GM21528 (cell line): ENCODE data around the gene ACTR2.
"Not testable (repeated sequence)": the region's sequence is repeated elsewhere in the genome, so short reads cannot be mapped to it uniquely, and the experiment has no call there.

Experiments used
- ATAC-seq: cut with Tn5 transposase; IDR thresholded peaks from one replicate; pipeline ENCODE4 v1.9.1; 2021; ENCODE audit warnings: mild to moderate bottlenecking, moderate library complexity; ENCODE audit not compliant: unreplicated experiment, low FRiP score

Gene ACTR2

DNA sequence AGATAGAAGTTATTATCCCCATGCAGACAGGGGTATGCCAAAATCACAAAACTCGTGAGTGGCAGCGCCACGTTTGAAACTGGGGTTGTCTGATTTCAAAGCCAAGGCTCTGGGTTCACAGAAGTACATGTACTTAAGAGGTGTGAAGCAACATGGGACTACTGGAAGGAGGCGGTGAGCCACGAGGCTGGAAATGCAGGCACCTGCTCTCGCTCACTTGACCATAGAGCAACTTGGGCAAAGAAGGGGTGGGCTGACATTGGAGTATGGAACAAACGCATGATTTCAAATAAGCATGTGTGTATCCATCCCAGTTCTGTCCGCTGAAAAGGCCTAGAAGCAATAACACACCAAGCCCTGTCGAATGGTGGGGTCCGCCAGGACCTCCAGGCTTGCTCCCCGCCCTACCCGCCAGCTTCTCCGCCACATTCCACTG is 593 bp upstream of the ACTR2 start:
- ATAC-seq, result peak; percentile 24

DNA sequence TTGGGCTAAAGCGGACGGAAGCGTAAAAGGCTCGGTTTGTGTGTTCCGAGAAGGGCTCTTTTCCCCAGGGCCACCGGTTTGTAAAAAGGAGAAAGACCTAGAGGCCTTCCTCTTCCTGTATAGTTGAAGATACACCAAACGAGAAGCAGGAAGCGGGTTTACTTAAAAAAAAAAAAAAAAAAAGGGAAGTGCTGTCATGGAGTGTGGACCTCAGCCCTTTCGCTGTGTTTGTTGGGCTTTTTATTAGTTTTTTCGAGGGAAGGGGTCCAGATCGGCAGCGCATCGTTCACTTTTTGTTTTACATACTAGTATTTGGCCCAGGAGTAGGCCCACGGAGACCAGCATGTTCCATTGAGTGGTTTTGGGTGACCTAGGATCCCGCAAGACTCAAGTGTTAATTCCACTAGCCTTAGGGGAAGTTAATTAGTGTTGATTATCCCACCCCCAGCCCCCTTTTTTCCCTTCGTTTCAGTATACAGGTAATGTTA is 676 bp downstream of the ACTR2 start:
- ATAC-seq, result peak; percentile 41

DNA sequence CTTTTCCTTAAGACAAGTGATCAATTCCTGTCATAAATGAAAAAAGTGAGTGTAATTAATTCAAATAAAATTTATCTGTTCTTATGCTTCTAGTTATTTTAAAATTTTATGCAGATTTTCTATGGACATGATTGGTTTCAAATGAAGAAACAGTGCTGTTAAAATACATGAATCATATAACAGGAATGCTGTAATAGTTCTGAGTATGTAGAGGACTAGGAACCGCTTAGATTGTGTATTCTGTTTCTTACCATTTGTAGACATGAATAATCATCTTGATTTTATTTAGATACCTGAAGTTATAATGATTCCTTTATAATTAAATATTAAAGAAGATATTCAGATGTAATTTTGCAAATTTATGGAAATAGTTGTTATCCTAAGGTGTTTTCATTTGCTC is 3.5 kb downstream of the ACTR2 start:
- no peak for ATAC-seq

DNA sequence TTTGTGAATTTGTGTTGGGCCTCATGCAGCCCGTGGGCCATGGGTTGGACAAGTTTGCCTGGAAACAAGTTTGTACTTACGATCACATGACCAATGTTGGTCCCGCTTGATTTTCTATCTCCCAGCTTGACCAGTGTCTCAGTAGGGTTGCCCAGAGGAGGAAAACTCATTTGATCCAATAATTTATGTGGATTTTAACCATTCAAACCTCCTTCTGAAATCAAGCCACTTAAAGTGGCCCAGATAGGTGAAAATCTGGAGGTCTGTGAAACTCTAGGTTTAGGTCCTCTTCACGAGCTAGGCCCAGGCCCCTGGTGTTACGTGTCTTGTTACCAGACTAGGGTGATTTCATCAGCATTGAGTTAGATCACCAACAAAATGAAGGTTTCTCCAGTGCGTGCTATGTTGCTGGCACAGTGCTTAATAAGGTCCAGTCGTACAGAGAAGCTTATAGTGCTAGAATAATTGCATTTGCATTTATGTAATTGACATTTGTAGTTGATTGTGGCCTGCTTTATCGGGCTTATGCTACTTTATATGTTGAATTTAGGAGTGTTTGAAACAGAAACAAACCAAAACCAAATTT is 4.4 kb downstream of the ACTR2 start:
- no peak for ATAC-seq

GRCh38 chr2:65232636-65233035 is 5.0 kb downstream of the ACTR2 start:
- ATAC-seq, result no peak

DNA sequence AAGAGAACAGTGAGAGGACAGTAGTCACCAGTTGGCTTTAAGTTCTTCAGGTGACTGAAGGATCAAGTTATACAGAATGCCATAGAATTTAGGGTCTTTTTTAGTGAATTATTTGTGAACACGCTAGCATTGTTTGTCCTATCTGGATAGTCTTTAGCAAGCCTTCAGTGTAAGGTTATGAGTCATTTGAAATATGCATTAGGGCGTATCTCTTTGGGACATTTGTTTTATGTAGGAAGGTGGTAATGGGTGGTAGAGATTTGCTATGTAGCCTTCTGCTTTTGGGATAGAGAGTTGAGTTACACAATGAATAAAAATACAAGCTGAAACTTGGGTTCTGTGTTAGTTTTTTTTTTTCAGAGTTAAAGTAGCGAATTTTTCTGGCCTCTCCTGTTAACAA is 13.0 kb downstream of the ACTR2 start:
- ATAC-seq, result no peak

GRCh38 chr2:65244452-65244851 is 16.8 kb downstream of the ACTR2 start:
- ATAC-seq, result not testable (repeated sequence)

DNA sequence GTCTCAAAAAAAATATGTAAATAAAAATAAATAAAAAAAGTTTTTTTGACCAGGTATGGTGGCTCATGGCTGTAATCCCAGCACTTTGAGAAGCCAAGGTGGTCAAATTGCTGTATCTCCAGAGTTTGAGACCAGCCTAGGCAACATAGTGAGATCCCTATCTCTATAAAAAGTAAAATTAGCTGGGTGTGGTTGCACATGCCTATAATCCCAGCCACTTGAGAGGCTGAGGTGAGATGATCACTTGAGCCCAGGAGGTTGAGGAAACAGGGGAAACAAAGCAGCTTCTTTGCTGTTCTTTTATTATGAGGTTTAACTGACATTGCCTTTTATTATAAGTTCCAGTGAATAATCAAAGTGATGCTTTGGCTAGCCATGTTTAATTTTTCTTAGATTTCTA is 25.0 kb downstream of the ACTR2 start:
- no peak for ATAC-seq

- ATAC-seq, result no peak
Observed at GRCh38 chr2:65255356-65255755, 27.7 kb downstream of the ACTR2 start.

DNA sequence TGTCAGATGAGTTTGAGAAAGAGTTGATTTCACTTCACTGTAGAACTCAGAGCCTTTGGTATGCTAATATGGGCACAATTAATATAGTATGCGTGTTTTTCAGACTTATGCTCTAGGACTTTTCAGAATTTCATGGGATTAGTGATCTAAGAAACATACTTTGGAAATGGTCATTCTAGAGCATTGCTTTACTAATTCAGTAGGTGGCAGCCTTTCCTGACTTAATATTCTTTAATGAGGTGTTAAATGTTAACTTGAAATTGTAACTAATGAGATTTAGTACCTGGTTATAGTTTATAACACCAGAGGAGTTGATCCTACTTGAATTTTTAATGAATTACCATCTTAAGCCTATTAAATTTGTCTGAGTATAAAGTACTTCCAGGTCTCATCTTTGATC is 28.4 kb downstream of the ACTR2 start:
- no peak for ATAC-seq

DNA sequence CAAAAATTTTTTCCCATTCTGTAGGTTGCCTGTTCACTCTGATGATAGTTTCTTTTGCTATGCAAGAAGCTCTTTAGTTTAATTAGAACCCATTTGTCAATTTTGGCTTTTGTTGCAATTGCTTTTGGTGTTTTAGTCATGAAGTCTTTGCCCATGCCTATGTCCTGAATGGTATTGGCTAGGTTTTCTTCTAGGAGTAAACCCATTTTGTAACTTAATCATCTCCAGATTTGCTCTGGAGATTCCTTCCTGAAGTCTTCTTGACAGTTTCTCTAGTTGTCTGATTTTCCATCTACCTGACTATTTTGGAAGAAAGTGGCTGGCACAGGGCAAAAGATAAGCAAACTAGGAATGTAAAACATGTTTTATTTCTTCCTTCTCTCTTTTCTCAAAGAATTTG is 30.2 kb downstream of the ACTR2 start:
- ATAC-seq, result not testable (repeated sequence)

DNA sequence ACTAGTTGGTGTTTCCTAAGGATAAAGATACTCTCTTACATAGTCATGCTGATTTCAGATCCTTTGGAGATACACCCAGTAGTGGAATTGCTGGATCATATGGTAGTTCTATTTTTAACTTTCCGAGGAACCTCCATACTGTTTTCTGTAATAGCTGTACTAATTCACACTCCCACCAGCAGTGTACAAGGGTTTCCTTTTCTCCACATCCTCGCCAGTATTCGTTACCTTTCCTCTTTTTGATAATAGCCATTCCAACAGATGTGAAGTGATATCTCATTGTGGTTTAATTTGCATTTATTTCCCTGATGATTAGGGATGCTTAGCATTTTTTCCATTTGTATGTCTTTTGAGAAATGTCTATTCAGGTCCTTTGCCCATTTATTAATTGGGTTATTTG is 34.0 kb downstream of the ACTR2 start:
- ATAC-seq, result no peak

- no peak for ATAC-seq
Observed at GRCh38 chr2:65263262-65263661, 35.6 kb downstream of the ACTR2 start.

GRCh38 chr2:65263986-65264385 is 36.4 kb downstream of the ACTR2 start:
- no peak for ATAC-seq

GRCh38 chr2:65264821-65265670 is 37.4 kb downstream of the ACTR2 start:
- no peak for ATAC-seq

GRCh38 chr2:65265671-65266045 is 38.0 kb downstream of the ACTR2 start:
- ATAC-seq, result no peak

DNA sequence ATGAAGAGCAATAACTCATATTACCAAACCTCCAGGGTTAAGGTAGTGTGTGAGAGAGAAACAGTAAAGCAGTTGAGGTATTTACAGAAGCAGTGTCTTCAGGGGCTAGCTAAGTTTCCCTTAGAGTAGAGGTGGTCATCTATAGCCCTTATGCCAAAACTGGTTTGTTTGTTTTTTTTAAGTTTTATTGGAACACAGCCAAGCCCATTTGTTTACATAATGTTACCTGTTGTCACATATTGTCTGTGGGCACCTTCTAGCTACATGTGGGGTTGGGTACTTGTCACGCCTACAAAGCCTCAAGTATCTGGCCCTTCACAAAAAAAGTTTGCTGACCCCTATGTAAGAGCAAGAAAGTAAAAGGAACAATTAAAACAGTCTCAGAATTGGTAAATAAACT is 39.4 kb downstream of the ACTR2 start:
- no peak for ATAC-seq

DNA sequence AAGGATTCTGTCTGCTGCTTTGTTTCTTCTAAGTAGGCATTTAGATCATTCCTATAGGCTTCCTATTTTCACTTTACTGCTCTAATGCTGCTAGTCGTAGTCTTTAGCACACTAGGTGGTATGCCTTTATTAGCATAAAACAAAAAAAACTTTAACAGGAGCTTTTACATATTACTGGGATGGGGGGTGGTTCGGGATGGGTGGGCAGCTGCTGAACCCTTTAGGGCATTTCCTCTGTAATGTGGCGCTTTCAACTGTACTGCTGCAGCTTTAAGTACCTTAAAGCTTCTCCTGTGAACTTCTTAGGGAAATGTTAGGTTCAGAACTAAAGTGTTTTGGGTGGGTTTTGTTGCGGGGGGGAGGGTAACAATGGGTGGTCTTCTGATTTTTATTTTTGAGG is 41.3 kb downstream of the ACTR2 start:
- no peak for ATAC-seq

DNA sequence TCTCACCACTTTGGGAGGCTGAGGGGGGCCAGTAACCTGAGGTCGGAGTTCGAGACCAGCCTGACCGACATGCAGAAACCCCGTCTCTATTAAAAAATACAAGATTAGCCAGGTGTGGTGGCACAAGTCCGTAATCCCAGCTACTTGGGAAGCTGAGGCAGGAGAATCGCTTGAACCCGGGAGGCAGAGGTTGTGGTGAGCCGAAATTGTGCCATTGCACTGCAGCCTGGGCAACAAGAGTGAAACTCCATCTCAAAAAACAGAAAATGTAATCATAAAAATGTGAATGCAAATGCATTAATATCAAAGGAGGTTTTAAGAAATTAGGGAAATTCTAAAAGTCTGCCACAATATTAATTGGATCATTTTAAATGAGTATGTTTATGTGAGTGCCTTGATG is 45.7 kb downstream of the ACTR2 start:
- no peak for ATAC-seq

GRCh38 chr2:65275141-65275915 is 47.7 kb downstream of the ACTR2 start:
- no peak for ATAC-seq

DNA sequence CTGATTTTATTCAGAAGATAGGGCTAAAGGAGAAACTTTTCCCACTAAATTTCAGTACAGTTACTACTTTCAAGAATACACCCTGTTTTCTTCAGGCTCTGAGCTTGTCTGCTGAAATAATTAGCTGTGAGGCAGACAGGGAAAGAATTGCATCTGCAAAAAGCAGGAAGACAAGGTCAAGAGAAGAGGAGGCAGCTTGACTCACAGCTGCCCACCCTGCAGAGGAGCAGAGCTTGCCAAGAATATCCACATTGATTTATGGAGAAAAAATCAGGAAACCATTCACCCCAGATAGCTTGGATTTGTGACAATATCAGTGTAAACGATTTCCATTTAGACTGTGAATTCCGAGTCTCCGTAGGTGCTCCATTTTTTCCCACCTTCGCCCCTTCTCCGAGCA is 49.0 kb downstream of the ACTR2 start:
- no peak for ATAC-seq
